Endothelial cell of umbilical vein (primary cell): ENCODE data around the gene RAB3D. TPM values are rescaled to one million over a fixed set of nuclear protein-coding genes. Genes with fewer than 3 reads are reported as not detected.

Experiments used
- BruUV-seq: library from RNA; stranded (reverse); fragments of 400-500 nt; replicated peaks from 2 replicates; lab custom pipeline; 2021; lab: Mats Ljungman, UMichigan
- CTCF ChIA-PET: fragments of 300-600, 350-600 bp; sonication (Branson Sonifier 250); formaldehyde crosslinking; loops from one replicate; lab custom pipeline; 2021; ENCODE audit warnings: antibody characterized with exemption, inconsistent platforms; lab: Charles Lee
- POLR2A ChIA-PET: fragments of 300-600, 350-600 bp; sonication (Branson Sonifier 250); formaldehyde crosslinking; loops from one replicate; lab custom pipeline; 2021; ENCODE audit warnings: antibody characterized with exemption, inconsistent platforms; lab: Charles Lee
- DNase-seq: peaks from one replicate; pipeline ENCODE4 v3.0.0-alpha.2; 2011; ENCODE audit warnings: low read depth, low spot score
- FAIRE-seq: peaks from 2 replicates; lab custom pipeline; 2011; peaks lifted over from hg19 to GRCh38; lab: Jason Lieb, UNC
- H2AFZ ChIP-seq: 2 replicates; pipeline ENCODE4 v1.6.0; 2012; ENCODE audit warnings: low read depth, low read length, control low read depth, inconsistent platforms
- H3K27ac ChIP-seq: 2 replicates; pipeline ENCODE4 v1.5.1; 2011; ENCODE audit warnings: low read depth, mild to moderate bottlenecking, control low read depth, low read length, moderate library complexity; ENCODE audit not compliant: insufficient read depth
- H3K27me3 ChIP-seq, 2 experiments: 2 replicates each; pipeline versions ENCODE4 v1.6.0 to v1.6.1; 2011; ENCODE audit warnings: low read length in 2 of 2, mixed read lengths in 1 of 2; ENCODE audit not compliant: control insufficient read depth in 2 of 2, insufficient read depth in 2 of 2
- H3K36me3 ChIP-seq, 2 experiments: 2 replicates in 1 of 2; 3 replicates in 1 of 2; pipeline ENCODE4 v1.5.1; 2011; ENCODE audit warnings: low read length in 2 of 2, mild to moderate bottlenecking in 1 of 2, moderate library complexity in 1 of 2; ENCODE audit not compliant: control insufficient read depth in 2 of 2, insufficient read depth in 2 of 2; ENCODE audit errors: extremely low read depth in 1 of 2
- H3K4me1 ChIP-seq: 3 replicates; pipeline ENCODE4 v1.5.1; 2011; ENCODE audit warnings: mild to moderate bottlenecking, low read length; ENCODE audit not compliant: control insufficient read depth, insufficient read depth; ENCODE audit errors: extremely low read depth
- H3K4me2 ChIP-seq: 2 replicates; pipeline ENCODE4 v1.6.1; 2011; ENCODE audit warnings: low read length, control low read depth, mixed read lengths; ENCODE audit not compliant: insufficient read depth
- H3K4me3 ChIP-seq, 3 experiments: fragments of 200-600 bp in 1 of 3; sonication (generic), shearing (Covaris generic) in 1 of 3; replicated peaks in 1 of 3; 2 replicates each; pipeline ENCODE4 v1.5.1; 2011 to 2016; ENCODE audit warnings: control low read depth in 3 of 3, low read length in 3 of 3, mild to moderate bottlenecking in 2 of 3, inconsistent platforms in 1 of 3, low read depth in 1 of 3, moderate library complexity in 1 of 3; ENCODE audit not compliant: insufficient read depth in 1 of 3
- H3K79me2 ChIP-seq: 2 replicates; pipeline ENCODE4 v1.6.0; 2012; ENCODE audit warnings: low read length, inconsistent platforms; ENCODE audit not compliant: control insufficient read depth, insufficient read depth
- H3K9ac ChIP-seq: replicated peaks from 2 replicates; pipeline ENCODE3; 2011; ENCODE audit warnings: low read length, control low read depth; ENCODE audit not compliant: insufficient read depth; ENCODE audit errors: extremely low read depth
- H3K9me1 ChIP-seq: replicated peaks from 3 replicates; pipeline ENCODE4 v1.6.0; 2011; ENCODE audit warnings: mild to moderate bottlenecking, low read length; ENCODE audit not compliant: control insufficient read depth, insufficient read depth; ENCODE audit errors: extremely low read depth
- H3K9me3 ChIP-seq: replicated peaks from 2 replicates; pipeline ENCODE4 v1.5.1; 2012; ENCODE audit warnings: low read length, inconsistent platforms; ENCODE audit not compliant: control insufficient read depth, insufficient read depth
- H4K20me1 ChIP-seq: replicated peaks from 2 replicates; pipeline ENCODE3; 2011; ENCODE audit warnings: mild to moderate bottlenecking, low read length; ENCODE audit not compliant: control insufficient read depth, insufficient read depth; ENCODE audit errors: extremely low read depth
- CTCF ChIP-seq, 2 donors: IDR thresholded peaks; 1 replicate in 1 of 2; 2 replicates in 1 of 2; pipeline ENCODE4 v1.5.1; 2011; ENCODE audit warnings: low read length in 2 of 2, mild to moderate bottlenecking in 2 of 2, moderate library complexity in 2 of 2, control low read depth in 1 of 2, inconsistent platforms in 1 of 2, low read depth in 1 of 2; ENCODE audit not compliant: insufficient read depth in 1 of 2; ENCODE audit errors: extremely low read depth in 1 of 2
- EZH2 ChIP-seq: IDR thresholded peaks from 2 replicates; pipeline ENCODE4 v1.6.1; 2012; ENCODE audit warnings: borderline replicate concordance, low read depth, mild to moderate bottlenecking, moderate library complexity, low read length, inconsistent platforms; ENCODE audit not compliant: severe bottlenecking
- FOS ChIP-seq: IDR thresholded peaks from 2 replicates; pipeline ENCODE4 v1.6.1; 2011; ENCODE audit warnings: mild to moderate bottlenecking, low read length, moderate library complexity, borderline replicate concordance; ENCODE audit not compliant: insufficient read depth
- JUN ChIP-seq: IDR thresholded peaks from 2 replicates; pipeline ENCODE4 v1.6.1; 2011; ENCODE audit warnings: borderline replicate concordance, low read depth; ENCODE audit not compliant: insufficient read length, insufficient read depth
- MAX ChIP-seq: IDR thresholded peaks from 2 replicates; pipeline ENCODE4 v1.6.1; 2011; ENCODE audit not compliant: insufficient read depth, insufficient read length
- MYC ChIP-seq: IDR thresholded peaks from one replicate; pipeline ENCODE4 v1.6.1; 2011; ENCODE audit warnings: mild to moderate bottlenecking, low read depth, low read length
- POLR2A ChIP-seq: IDR thresholded peaks from 2 replicates; pipeline ENCODE4 v1.6.1; 2012; ENCODE audit warnings: low read depth, mild to moderate bottlenecking, control low read depth, low read length
- POLR2AphosphoS5 ChIP-seq: IDR thresholded peaks from 2 replicates; pipeline ENCODE4 v1.6.1; 2012; ENCODE audit warnings: low read depth, mild to moderate bottlenecking, control low read depth, low read length, moderate library complexity; ENCODE audit not compliant: insufficient read depth
- dilution Hi-C: fragments of 300-500 bp; cut with MboI; formaldehyde crosslinking; loops from one replicate; pipeline ENCODE4 v1.15.0; 2019; ENCODE audit warnings: low sequenced_read_pairs; ENCODE audit not compliant: extremely low pct_ligation_motif_present
- intact Hi-C: fragments of 100-400 bp; cut with micrococcal nuclease; formaldehyde crosslinking; loops from one replicate; pipeline ENCODE4 v1.10.0; 2022
- polyA plus RNA-seq, 4 experiments: library from polyadenylated mRNA; depleted of rRNA in 3 of 4; stranded (reverse) in 3 of 4; unstranded in 1 of 4; fragments of >200 nt; gene quantifications; 2 replicates each; pipeline versions ENCODE4 v1.2.1 to v1.2.3, GENCODE V29; 2011 to 2012; ENCODE audit warnings: missing spikeins in 1 of 4
- total RNA-seq: library from RNA; stranded (reverse); gene quantifications from 2 replicates; pipeline ENCODE4 v1.2.3, GENCODE V29; 2021

RAB3D gene
- total and polyA plus RNA-seq, 2 donors (not counting 3 experiments of a cell fraction or from before 2014, with no cell fraction given), result 35.4 to 48.2 TPM

- Histone ChIP-seq H3K4me3 (no peak overlapping the region), H4K20me1 (no peaks in the 10 kb centered on the region), H3K79me2 (peaks cover 6% of the 10 kb centered on the region), H3K4me2 (no peak overlapping the region), H3K9me1 (no peaks in the 10 kb centered on the region), H3K27ac (no peak overlapping the region), H3K9me3 (no peaks in the 10 kb centered on the region), H2AFZ (no peak overlapping the region), H3K27me3 (no peaks in the 10 kb centered on the region), H3K9ac (no peak overlapping the region), H3K36me3 (no peaks in the 10 kb centered on the region), H3K4me1 (peaks cover 44% of the 10 kb centered on the region)
- DNase-seq (no peak), FAIRE-seq (no peak)
- TF ChIP-seq JUN (no peak), FOS (no peak), MYC (no peak), POLR2AphosphoS5 (no peak), MAX (no peak), EZH2 (no peak), POLR2A (no peak), CTCF (IDR thresholded peaks at IDR 0.05; ENCODE audit: extremely low read depth in 1 of 2, insufficient read depth in 1 of 2, low read depth in 1 of 2, low read length in 2 of 2) (no peak)
- POLR2A ChIA-PET, result interaction anchor here (0.5 to 0.7 kb wide), 2 partner anchors 33 to 84 kb away, joined by 3 to 4 read pairs; no protein-coding TSS in a partner anchor
- CTCF ChIA-PET, result interaction anchor here (0.8 to 2.4 kb wide), 9 partner anchors 9 to 105 kb away, joined by 3 to 22 read pairs (median 4); partner anchors contain the start of genes ODAD3 and PRKCSH
- intact Hi-C loops (no loop called here), dilution Hi-C loops (no loop called here)
- no TSS peak for BruUV-seq
These were observed 38.3 kb upstream of the RAB3D start for GRCh38 chr19:11377756-11378155.
